Uterus (tissue), 2 donors: ENCODE data around the gene MARCO.

Experiments
- CTCF ChIP-seq, 4 experiments: fragments of 200-600 bp in 2 of 4; fragments of 450-650 bp in 2 of 4; sonication (generic) in 2 of 4; IDR thresholded peaks; one replicate each; pipeline ENCODE4 v1.5.1; 2016 to 2019; ENCODE audit warnings: antibody characterized with exemption in 4 of 4, mild to moderate bottlenecking in 2 of 4, moderate library complexity in 1 of 4
- POLR2A ChIP-seq, 2 donors: fragments of 450-650 bp; IDR thresholded peaks; one replicate each; pipeline ENCODE4 v1.6.1; 2016; ENCODE audit warnings: antibody characterized with exemption in 2 of 2, mild to moderate bottlenecking in 1 of 2, moderate library complexity in 1 of 2

DNA sequence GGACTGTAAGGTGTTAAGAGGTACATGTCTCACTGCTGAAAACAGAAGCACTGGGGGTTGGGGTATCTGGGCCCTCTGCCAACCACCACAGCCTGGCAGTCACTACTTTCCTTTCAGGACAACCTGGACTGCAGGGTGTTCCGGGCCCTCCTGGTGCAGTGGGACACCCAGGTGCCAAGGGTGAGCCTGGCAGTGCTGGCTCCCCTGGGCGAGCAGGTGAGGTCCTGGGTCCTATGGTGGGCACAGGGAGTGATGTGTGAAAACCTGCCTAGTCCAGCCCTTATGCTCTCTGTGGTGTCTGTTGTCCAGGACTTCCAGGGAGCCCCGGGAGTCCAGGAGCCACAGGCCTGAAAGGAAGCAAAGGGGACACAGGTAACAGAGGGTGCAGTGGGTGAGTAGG is 40.0 kb downstream of the MARCO start:
- TF ChIP-seq CTCF (IDR thresholded peaks at IDR 0.05) (no peak), POLR2A (IDR thresholded peaks at IDR 0.05) (no peak)
